ENCODE data around the gene VRK3.

Gene VRK3

GRCh38 chr19:50001775-50002174 is 23.4 kb downstream of the VRK3 start:
- peaks cover 86% of the 10 kb centered on the region for H3K36me3 ChIP-seq (ENCODE audit: insufficient read depth, low read length)

GRCh38 chr19:50000841-50001557 is 24.2 kb downstream of the VRK3 start:
- Histone ChIP-seq H4K20me1 (ENCODE audit: insufficient read depth, low read length) (peaks cover 33% of the 10 kb centered on the region), H2AFZ (ENCODE audit: low read depth, low read length) (no peak overlapping the region), H3K4me3 (ENCODE audit: low read depth in 1 of 2, low read length in 2 of 2) (no peak overlapping the region), H3K4me1 (ENCODE audit: insufficient read depth, low read length) (no peaks in the 10 kb centered on the region), H3K4me2 (ENCODE audit: insufficient read depth, low read length) (no peak overlapping the region), H3K27me3 (ENCODE audit: insufficient read depth, low read length, poor library complexity) (no peaks in the 10 kb centered on the region), H3K9me3 (ENCODE audit: insufficient read depth, low read length, severe bottlenecking) (no peaks in the 10 kb centered on the region), H3K27ac (ENCODE audit: low read length) (no peak overlapping the region), H3K9ac (ENCODE audit: low read depth, low read length) (no peak overlapping the region), H3K36me3 (ENCODE audit: insufficient read depth, low read length) (peaks cover 84% of the 10 kb centered on the region), H3K79me2 (ENCODE audit: insufficient read depth, low read length) (no peaks in the 10 kb centered on the region)
- no peak for TF ChIP-seq EZH2 (IDR thresholded peaks at IDR 0.05; ENCODE audit: borderline replicate concordance, low read depth, low read length, severe bottlenecking)
- TF ChIP-seq CTCF (IDR thresholded peaks at IDR 0.05; ENCODE audit: borderline replicate concordance, extremely low read depth, low read length, poor library complexity, severe bottlenecking): no peak
- ATAC-seq (ENCODE audit: insufficient read depth, low read depth): no peak
- DNase-seq: no peak

More at GRCh38 chr19:50001775-50002174, 23.4 kb downstream of the VRK3 start:
- Histone ChIP-seq H3K4me1 (ENCODE audit: insufficient read depth, low read length) (no peaks in the 10 kb centered on the region), H3K27me3 (ENCODE audit: insufficient read depth, low read length, poor library complexity) (no peaks in the 10 kb centered on the region), H3K4me2 (ENCODE audit: insufficient read depth, low read length) (no peak overlapping the region), H3K79me2 (ENCODE audit: insufficient read depth, low read length) (no peaks in the 10 kb centered on the region), H3K27ac (ENCODE audit: low read length) (no peak overlapping the region), H3K9me3 (ENCODE audit: insufficient read depth, low read length, severe bottlenecking) (no peaks in the 10 kb centered on the region), H3K4me3 (ENCODE audit: low read depth in 1 of 2, low read length in 2 of 2) (no peak overlapping the region), H4K20me1 (ENCODE audit: insufficient read depth, low read length) (peaks cover 35% of the 10 kb centered on the region), H3K9ac (ENCODE audit: low read depth, low read length) (no peak overlapping the region), H2AFZ (ENCODE audit: low read depth, low read length) (no peak overlapping the region)
- DNase-seq (no peak), ATAC-seq (ENCODE audit: insufficient read depth, low read depth) (no peak)
- no peak for TF ChIP-seq CTCF (IDR thresholded peaks at IDR 0.05; ENCODE audit: borderline replicate concordance, extremely low read depth, low read length, poor library complexity, severe bottlenecking)
- TF ChIP-seq EZH2 (IDR thresholded peaks at IDR 0.05; ENCODE audit: borderline replicate concordance, low read depth, low read length, severe bottlenecking): no peak

GRCh38 chr19:50000038-50000840 is 24.9 kb downstream of the VRK3 start:
- H3K27ac ChIP-seq (ENCODE audit: low read length): no peak overlapping the region
- peaks cover 33% of the 10 kb centered on the region for H4K20me1 ChIP-seq (ENCODE audit: insufficient read depth, low read length)
- H3K79me2 ChIP-seq (ENCODE audit: insufficient read depth, low read length): no peaks in the 10 kb centered on the region
- no peak for ATAC-seq (ENCODE audit: insufficient read depth, low read depth)
- no peaks in the 10 kb centered on the region for H3K4me1 ChIP-seq (ENCODE audit: insufficient read depth, low read length)
- H3K27me3 ChIP-seq (ENCODE audit: insufficient read depth, low read length, poor library complexity): no peaks in the 10 kb centered on the region
- no peak overlapping the region for H3K4me2 ChIP-seq (ENCODE audit: insufficient read depth, low read length)
- no peak overlapping the region for H3K4me3 ChIP-seq (ENCODE audit: low read depth in 1 of 2, low read length in 2 of 2)
- H3K36me3 ChIP-seq (ENCODE audit: insufficient read depth, low read length): peaks cover 81% of the 10 kb centered on the region
- TF ChIP-seq CTCF (IDR thresholded peaks at IDR 0.05; ENCODE audit: borderline replicate concordance, extremely low read depth, low read length, poor library complexity, severe bottlenecking) (no peak), EZH2 (IDR thresholded peaks at IDR 0.05; ENCODE audit: borderline replicate concordance, low read depth, low read length, severe bottlenecking) (no peak)
- H3K9me3 ChIP-seq (ENCODE audit: insufficient read depth, low read length, severe bottlenecking): no peaks in the 10 kb centered on the region
- DNase-seq: no peak
- H3K9ac ChIP-seq (ENCODE audit: low read depth, low read length): no peak overlapping the region
- no peak overlapping the region for H2AFZ ChIP-seq (ENCODE audit: low read depth, low read length)
